Smooth muscle cell of the pulmonary artery (primary cell): ENCODE measurements around the gene MROH7. TPM values are rescaled to one million over a fixed set of nuclear protein-coding genes. Genes with fewer than 3 reads are reported as not detected.

ENCODE experiments used
- total RNA-seq: library from RNA; depleted of rRNA; stranded (reverse); fragments of >200 nt; gene quantifications from 2 replicates; pipeline ENCODE4 v1.2.3, GENCODE V29; 2014

MROH7 gene
- 0.39 and 0.73 TPM in 2 replicates for total RNA-seq

GRCh38 chr1:54640863-54641836 is at the start of gene MROH7:
MROH7 (plus strand) TSS chr1:54641786; CDS start chr1:54652927, 11,141 bp downstream.

GRCh38 chr1:54623216-54624007 is 18.2 kb upstream of the MROH7 start, which contains the start of gene FAM151A:
FAM151A (minus strand) TSS chr1:54623525; CDS start chr1:54623395, 130 bp downstream.

GRCh38 chr1:54715493-54716298 is 74.1 kb downstream of the MROH7 start, which contains the start of gene TTC4:
TTC4 (plus strand) TSS chr1:54715861; CDS start chr1:54715909, 48 bp downstream.

Other genes starting within 250 kb of the MROH7 start
- gene SSBP3, start 235.4 kb upstream of the MROH7 start, total RNA-seq = 10.5 and 10.9 TPM in 2 replicates
- 3.6 and 3.8 TPM in 2 replicates for gene ACOT11, start 93.6 kb upstream of the MROH7 start, total RNA-seq
- gene FAM151A, start 18.3 kb upstream of the MROH7 start, total RNA-seq = not detected in 2 replicates
- 14.6 and 17.9 TPM in 2 replicates for gene TTC4, start 74.1 kb downstream of the MROH7 start, total RNA-seq
- gene PARS2, start 122.7 kb downstream of the MROH7 start, total RNA-seq = 4.0 and 5.8 TPM in 2 replicates
- gene TTC22, start 159.5 kb downstream of the MROH7 start, total RNA-seq = not detected in 2 replicates
- 61.4 and 65.6 TPM in 2 replicates for gene DHCR24, start 245.4 kb downstream of the MROH7 start, total RNA-seq